NCI-H774 (cell line): ENCODE measurements around the gene P2RX3.

Experiments used
- DNase-seq: peaks from one replicate; lab custom pipeline; 2025; lab: John Stamatoyannopoulos, UW

The P2RX3 gene

GRCh38 chr11:57373146-57373545 is 35.0 kb downstream of the P2RX3 start:
- DNase-seq = no peak

GRCh38 chr11:57374966-57375365 is 36.8 kb downstream of the P2RX3 start:
- no peak for DNase-seq

- no peak for DNase-seq
Observed at GRCh38 chr11:57375490-57375889, 37.3 kb downstream of the P2RX3 start.

GRCh38 chr11:57376095-57377090 is 38.2 kb downstream of the P2RX3 start:
- no peak for DNase-seq

DNA sequence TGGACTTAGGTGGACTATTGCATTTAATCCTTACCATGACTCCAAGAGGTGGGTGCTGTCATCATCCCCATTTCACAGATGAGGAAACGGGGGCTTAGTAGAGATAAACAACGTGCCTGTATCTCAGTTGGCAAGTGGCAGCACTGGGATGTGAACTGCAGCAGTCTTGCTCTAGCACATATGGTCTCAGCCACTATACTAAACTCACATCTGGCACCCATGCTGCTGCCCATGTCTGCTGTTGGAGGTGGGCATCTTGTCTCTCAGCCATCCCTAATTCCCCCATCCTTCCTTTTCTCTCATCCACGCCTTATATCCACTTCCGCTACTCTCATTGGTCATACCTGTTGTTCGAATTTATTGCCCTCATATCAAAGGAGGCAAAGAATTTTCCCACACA is 39.0 kb downstream of the P2RX3 start:
- DNase-seq = no peak

DNA sequence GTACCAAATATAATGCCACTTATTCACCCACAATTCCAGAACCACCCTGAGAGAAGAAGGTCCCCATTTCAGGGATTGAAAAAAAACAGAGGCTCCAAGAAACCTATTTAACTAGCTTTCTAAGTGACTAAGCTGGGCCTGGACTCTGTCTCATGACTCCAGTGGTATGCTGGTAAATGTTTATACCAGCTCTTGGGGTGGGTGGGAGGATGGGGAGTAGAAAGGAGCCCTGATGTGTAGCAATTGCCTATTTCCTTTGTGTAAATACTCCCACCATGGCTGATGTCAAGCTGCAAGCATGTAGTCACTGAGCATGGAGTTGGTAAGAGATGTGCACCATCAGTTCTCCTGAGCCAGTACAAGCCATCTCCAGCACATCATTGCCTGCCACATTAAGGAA is 40.0 kb downstream of the P2RX3 start:
- no peak for DNase-seq

DNA sequence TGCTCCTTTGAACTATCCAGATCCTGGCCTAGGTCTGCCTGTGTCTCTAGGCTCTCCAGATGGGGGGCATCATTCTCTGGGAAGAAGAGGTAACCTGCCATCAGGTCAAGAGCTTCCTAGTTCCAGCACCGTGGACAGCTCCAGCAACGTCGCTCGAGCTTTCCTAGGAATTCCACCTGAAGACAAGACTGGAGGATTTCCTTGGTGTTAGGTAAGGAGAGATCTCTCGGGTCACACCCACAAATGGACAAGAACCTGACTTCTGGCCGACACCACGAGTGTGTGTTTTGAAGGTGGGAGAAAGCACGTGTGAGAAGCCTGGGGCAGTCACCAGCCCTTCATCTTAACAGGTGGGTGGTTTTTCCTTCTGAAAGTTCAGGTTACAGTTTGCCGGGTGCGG is 41.6 kb downstream of the P2RX3 start:
- DNase-seq = no peak

DNA sequence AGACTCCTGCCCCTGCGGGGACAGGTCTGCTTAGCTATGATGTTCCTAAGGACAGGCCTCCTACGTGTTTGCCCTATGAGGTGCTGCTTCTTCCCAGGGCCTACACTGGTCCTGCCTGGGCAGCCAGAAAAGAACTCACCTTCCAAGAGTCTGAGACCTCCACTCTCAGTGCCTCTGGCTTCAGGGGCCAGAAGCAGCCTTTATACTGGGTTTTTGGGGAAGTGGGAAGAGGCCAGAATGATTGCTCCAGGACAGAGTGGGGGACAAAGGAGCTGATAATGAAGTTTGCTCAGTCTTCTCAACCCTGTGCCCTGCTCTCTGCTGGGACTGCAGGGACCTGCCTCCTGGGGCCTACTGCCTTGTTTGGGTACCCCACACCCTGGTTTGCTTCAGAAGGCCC is 42.8 kb downstream of the P2RX3 start, which contains the start of gene PRG3:
Gene PRG3, minus strand, starts transcription at position 176 of the 400 bp plus-strand sequence. CDS start 442 bp downstream, outside the sequence.
- no peak for DNase-seq

DNA sequence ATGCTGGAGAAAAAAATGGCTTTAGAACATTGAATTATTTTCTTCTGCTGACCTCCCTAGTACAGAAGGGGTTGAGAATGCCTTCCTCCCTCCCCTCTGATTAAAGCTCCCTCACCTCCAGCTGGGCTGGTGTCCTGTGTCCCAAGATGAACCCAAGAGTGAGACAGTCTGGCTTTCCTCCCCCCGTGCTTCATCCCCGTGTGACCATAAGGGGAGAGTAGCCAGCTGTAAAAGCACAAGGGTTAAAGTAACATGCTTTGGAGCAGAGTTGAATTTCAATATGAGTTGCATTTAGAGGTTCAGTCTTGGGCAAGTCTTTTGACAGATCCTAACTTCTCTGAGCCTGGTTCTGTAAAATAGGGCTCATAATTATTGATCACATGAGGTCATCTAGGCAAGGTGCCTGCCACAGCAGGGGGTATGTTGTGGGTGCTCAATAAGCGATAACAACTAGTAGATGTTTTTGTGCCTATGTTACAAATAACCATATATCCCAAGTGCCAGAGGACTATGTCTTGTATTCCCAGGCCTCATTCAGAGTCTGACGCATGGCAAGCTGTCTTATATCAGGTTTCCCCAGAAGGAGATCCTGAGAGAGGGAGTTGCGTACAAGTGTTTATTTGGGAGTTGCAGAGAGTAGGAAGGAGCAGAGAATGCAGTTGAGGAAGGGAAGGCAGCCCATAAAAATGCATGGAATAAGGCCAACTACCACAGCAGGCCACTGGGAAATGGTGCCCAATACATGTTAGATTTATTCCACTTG is 48.2 kb downstream of the P2RX3 start:
- DNase-seq = no peak

DNA sequence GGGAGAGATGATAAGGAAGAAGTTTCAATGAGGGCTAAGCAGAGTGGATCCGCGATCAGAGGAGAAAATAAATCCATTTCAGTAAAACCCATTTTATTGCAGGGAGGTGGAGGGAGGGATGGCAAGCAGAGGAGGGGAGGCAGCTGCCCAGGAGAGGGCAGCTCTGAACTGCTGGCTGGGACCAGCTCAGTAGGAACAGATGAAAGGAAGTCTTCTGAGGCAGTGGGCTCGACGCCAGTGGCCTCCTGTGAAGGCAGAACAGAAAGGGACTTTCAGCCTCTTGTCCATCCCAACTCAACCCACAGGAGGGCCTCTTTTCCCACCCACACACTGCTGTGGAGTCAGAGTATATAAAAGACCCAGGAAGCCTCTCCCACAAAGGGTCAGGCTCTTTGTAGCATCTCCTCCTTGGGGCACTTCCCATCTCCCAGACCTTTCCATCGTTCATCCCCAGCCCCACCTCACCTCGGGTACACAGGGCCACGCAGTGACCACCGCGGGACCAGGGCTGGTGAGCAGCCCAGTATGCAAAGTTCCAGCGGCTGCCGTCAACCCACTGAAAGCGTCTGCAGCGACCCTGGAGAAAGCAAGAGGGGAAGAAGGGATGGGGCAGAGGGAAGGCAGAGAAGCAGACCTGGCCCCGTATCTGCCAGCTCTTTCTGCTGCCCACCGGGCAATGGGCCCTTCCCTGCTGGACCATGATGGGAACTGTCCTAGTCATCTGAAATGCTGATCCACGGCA is 49.3 kb downstream of the P2RX3 start:
- DNase-seq = no peak

- no peak for DNase-seq
Observed at GRCh38 chr11:57390535-57390934, 52.4 kb downstream of the P2RX3 start, which contains the start of gene PRG2. Gene PRG2 (minus strand): TSS chr11:57390650. CDS start chr11:57389944, 706 bp downstream.

GRCh38 chr11:57391111-57391510 is 53.0 kb downstream of the P2RX3 start:
- no peak for DNase-seq

- no peak for DNase-seq
Observed at GRCh38 chr11:57391539-57391938, 53.4 kb downstream of the P2RX3 start.

DNA sequence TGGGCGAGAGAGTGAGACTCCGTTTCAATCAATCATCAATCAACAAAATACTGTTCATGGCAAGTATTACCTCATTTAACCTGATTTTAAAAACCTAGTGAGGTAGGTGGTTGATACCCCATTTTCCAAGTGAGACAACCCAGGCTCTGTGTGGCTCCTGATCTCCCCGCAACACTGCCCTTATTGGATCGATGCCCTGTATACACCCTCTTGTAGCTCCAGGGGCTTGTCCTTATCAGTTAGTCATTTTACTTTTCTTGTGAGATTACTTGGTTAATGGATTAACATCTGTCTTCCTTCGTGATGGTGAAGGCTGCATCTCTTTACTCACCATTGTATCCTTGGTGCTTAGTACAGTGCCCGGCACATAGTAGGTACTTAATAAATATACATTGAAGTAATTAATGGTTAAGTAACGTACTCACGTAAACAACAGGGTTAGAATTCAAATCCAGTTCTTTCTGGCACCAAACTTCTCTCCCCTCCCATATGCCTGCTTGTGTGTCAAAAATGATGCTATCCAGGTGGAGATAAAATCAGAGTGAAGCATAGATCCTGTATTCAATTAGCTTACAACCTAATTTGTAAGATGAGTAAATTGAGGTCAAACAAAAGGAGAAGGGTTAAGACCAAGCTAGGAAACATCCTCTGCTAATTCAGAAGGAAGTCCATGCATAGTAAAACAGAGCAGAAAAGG is 54.1 kb downstream of the P2RX3 start:
- DNase-seq = no peak

DNA sequence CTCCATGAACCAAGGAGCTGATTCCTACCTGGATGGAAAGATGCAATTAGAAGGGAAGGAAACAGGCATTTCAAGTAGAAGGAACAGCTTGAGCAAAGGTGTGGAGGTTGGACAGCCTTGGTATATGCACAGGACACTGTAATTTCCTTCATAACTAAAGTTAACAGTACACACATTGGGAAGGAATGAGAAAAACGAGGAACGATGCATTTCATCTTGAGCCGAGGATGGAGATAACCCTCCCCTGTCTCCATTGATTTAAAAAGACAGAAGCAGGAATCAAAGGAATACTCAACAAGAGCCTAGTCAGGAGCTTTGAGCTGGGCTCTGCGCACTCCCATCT is 54.6 kb downstream of the P2RX3 start:
- DNase-seq = no peak

DNA sequence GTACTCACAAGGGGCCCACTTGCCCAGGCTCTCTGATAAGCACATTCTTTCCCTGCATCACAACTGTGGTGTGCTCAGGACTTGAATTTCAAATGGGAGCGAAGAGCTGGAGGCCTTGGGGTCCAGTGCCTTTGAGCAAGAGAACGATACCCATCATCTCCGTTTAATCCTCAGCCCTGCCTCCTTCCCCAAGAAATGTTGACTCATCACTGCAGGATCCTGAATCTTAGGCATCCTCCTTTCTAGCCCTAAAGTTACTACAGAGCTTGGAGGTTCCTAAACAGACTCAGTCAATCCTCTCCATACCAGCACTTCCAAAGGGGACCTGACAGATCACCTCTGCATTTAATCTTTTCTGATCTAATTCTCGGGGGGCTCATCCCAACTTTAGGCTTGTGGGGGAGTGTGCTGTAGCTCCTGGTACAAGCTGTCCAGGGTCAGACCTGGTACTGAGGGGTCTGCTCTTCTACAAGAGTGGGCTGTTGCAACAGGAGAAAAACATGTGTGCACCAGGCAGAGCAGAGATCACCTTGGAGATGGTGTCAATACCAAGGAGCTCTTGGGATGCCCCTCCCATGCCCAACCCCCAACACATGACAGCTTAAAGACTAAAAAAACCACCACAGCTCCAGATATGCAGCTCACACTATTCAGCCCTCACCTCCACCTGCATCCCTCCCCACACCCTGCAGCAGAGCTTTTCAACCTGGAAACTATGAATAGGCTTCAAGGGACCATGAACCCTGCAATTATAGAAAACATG is 56.2 kb downstream of the P2RX3 start:
- no peak for DNase-seq

DNA sequence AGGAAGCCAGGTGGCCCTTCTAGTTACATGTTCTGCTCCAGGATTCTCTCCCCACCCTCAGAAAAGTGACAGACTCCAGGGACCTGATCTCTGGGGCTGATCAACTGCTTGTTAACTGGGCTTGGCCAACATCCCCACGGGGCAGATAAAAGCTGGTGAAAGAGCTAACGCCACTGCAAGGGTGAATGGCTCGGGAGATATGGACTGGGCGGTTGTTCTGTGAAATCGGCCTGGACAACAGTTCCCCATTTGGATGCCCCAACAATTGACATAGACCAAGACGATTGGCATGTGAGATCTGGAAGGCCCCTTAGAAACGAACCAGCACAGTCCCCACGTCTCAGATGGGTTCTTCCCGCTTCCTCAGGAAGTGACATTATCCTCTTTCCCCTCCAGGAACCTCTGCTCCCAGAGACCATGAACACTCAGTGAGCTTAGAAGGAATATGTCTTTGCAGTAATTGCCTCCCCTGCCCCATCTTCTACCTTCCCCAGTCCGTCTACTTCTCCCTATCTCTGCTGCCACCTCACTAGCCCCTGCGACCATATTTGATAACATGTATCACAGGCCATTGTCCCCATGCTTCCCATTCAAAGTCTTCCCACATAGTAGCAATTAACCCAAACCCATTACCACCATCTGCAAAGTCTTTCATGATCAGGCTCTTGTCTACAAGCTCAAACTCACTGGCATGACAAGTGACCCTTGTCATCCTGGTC is 57.9 kb downstream of the P2RX3 start:
- DNase-seq = no peak

DNA sequence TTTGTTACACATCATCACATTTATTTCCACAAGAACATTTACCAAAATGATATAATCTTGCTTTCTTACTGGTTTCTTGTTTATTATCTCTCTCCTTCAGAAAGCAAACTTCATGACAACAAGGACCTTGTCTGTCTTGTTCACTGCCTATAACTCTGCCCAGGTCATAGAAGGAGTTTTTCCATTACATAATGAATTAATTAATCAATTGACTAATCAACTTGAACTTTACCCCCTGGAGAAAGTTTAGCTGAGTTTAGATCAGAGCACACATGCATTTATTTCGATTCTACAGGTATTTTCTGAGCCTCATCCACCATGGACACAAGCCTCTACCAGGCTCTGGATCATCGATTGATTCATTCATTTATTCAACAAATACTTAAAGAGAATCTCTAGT is 58.6 kb downstream of the P2RX3 start:
- DNase-seq = no peak

DNA sequence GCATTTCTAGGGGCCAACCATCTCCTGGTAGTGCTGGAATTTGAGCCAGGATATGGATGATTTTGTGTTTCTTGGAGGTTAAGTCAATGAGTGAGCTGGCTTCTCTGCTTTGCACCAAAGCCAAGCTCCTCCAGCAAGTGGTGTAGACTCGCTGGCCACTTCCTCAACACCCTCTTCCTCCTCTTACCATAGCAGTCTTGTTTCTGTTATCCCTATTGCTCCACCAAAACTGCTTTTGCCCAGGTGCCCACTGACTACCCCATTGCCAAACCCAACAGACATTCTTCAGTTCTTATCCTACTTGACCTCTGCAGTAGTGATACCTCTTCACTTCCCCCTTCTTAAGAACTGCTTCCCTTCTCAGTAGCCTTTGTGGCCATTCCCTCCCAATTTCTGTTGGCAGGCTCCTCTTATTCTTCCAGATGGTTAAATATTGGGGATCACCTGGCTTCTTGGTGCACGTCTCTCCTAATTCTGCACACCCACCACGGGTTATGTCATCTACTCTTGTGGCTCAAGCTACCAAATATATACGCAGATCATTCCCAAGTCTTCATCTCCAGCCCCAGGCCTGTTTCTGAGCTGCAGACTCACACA is 59.3 kb downstream of the P2RX3 start:
- DNase-seq = no peak

DNA sequence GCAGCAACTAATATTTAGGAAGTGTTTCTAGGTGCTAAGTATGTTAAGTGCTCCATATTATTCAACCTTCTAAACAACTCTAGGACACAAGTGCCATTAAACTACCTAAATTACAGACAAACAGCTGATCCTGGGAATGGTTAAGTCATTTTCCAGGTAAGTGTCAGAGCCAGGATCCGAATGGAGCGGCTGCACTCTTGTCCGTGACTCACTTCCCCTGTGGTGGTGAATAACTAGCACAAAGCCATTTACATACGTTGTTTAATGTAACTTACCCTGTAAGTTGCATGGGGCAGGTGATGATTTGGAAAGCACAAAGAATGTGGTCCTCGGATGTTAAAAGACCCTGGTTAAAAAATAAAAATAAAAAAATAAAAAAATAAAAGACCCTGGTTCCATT is 61.1 kb downstream of the P2RX3 start:
- no peak for DNase-seq
